Vagina (tissue), 2 donors: ENCODE measurements around the gene CLPTM1.

Experiments
- CTCF ChIP-seq, 3 experiments: fragments of 450-650 bp in 2 of 3; fragments of 200-600 bp in 1 of 3; sonication (generic) in 1 of 3; IDR thresholded peaks; one replicate each; pipeline ENCODE4 v1.5.1; 2017 to 2019; ENCODE audit warnings: antibody characterized with exemption in 3 of 3, mild to moderate bottlenecking in 2 of 3, moderate library complexity in 2 of 3
- POLR2AphosphoS5 ChIP-seq, 2 donors: sonication (generic); formaldehyde crosslinking; IDR thresholded peaks; one replicate each; pipeline ENCODE4 v1.9.0; 2017; ENCODE audit warnings: antibody characterized with exemption in 2 of 2, mild to moderate bottlenecking in 2 of 2, low read depth in 1 of 2; ENCODE audit not compliant: insufficient read depth in 1 of 2

- TF ChIP-seq CTCF (IDR thresholded peaks at IDR 0.05) (peak; percentile 40 to 50 (median 47)), POLR2AphosphoS5 (IDR thresholded peaks at IDR 0.05; ENCODE audit: insufficient read depth in 1 of 2, low read depth in 1 of 2) (peak in 1 of 2 donors; percentile 27)
These were observed 61.5 kb downstream of the CLPTM1 start for GRCh38 chr19:45016388-45017314.
